HK-2 (cell line): ENCODE measurements around the gene TMEM184A.
"Not testable (repeated sequence)": the region's sequence is repeated elsewhere in the genome, so short reads cannot be mapped to it uniquely, and the experiment has no call there.

Experiments used
- DNase-seq: peaks from one replicate; pipeline ENCODE4 v3.0.0-alpha.2; 2018; ENCODE audit not compliant: unreplicated experiment

TMEM184A gene

DNA sequence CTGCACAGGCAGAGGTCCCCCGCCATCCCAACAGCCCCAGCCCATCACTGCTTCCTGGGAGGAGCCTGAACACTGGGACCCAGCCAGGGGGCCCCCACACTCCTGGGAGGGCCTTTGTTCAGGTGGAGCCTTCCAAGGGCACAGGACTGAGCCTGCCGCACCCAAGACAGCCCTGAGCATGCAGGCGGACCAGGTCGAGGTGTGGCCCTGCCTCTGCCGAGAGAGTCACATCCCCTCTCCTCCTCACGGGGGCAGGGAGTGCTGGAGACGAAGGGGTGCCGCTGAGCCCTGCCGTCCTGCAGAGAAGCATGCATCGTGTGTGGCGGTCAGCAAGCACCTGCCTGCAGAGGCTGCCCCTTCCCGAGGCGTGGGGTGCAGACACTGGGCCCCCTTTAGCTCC, 32.8 kb downstream of the TMEM184A start:
- no peak for DNase-seq

DNA sequence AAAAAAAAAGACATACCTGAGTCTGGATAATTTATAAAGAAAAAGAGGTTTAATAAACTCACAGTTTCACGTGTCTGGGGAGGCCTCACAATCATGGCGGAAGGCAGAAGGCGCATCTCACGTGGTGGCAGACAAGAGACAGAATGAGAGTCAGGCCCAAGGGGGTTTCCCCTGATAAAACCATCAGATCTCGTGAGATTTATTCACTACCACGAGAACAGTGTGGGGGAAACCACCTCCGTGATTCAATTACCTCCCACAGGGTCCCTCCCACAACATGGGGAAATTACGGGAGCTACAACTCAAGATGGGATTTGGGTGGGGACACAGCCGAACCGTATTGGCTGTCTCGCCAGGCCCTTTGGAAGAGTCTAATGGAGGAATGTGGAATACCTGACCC, 34.5 kb downstream of the TMEM184A start:
- no peak for DNase-seq

DNA sequence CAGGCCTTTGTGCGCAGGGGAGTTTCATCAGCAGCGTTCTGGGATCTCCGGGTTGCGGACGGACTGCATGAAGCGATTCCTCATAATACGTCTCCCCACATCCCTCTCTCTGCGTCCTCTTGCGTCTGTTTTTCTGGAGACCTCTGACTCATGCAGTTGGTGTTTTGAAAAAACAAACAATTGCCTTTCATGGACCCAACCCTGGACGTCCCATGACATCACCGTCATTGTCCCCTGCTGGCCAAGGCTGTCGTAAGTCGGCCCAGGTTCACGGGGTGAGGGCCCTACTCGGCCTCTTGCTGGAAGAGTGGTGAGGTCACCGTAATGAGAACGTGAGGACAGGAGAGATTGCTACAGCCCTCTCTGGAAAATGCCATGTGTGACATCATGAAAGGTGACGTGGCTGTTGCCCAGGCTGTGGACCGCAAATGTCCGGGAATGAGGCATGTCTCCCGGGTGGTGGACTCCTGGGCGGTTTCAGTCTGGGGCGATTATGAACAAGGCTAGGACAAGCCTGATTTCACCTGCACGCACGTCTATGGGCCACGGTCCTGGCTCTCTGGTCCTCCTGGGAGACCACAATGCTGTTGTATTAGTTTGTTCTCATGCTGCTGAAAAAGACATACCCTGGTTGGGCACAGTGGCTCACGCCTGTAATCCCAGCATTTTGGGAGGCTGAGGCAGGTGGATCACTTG, 35.3 kb downstream of the TMEM184A start:
- peak; percentile 68 for DNase-seq

DNA sequence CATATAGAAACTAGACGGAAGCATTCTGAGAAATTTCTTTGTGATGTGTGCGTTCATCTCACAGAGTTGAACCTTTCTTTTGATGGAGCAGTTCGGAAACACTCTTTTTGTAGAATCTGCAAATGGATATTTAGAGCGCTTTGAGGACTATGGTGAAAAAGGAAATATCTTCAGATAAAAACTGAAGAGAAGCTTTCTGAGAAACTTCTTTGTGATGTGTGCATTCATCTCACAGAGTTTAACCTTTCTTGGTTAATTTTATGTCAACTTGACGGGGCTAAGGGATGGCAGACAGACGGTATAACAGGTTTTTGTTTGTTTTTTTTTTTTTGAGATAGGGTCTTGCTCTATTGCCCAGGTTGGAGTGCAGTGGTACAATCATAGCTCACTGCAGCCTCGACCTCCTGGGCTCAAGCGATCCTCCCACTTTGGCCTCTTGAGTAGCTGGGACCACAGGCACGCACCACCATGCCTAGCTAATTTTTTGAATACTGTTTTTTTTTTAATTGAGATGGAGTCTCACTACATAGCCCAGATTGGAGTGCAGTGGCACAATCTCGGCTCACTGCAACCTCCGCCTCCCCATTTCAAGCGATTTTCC, 36.6 kb downstream of the TMEM184A start:
- DNase-seq: not testable (repeated sequence)

DNA sequence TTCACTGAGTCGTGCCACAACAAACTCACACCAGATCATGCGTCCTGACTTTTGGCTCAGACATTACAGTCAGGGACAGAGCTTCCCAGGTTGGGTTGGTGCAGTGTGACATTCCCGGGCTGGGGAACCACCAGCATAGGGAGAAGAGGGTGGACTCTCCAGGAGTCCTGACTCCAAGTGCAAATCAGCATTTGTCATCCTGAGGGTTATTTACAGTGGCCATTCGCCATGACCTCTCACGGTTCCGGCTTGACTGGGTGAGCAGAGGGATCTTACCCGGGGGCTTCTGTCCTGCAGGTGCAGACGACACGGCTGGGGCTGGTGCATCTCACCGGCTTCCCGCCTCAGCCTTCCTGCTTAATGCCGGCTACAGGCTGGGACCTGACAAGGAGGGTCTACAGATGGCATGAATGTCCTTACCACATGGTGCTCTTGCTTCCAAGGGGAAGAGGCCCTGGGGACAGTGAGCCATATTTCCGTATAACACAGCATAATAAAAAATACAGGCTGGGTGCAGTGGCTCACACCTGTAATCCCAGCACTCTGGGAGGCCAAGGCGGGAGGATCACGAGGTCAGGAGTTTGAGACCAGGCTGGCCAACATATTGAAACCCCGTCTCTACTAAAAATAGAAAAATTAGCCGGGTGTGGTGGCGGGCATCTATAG, 39.3 kb downstream of the TMEM184A start:
- DNase-seq: no peak

DNA sequence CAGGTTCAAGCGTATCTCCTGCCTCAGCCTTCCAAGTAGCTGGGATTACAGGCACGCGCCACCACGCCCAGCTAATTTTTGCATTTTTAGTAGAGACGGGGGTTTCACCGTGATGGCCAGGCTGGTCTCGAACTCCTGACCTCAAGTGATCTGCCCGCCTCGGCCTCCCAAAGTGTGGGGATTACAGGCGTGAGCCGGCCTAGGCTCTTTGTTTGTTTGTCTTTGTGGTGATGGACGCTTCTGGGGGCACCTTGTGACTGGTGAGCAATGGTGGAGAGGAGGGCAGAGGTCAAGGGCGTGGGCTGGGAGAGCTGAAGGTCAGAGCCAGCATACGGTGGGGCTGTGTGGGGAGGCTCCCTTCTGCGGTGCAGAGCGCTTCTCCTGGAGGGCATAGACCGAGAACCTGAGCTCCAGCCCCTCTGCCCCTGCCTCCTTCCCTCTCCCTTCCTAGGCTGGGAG, 40.5 kb downstream of the TMEM184A start:
- DNase-seq: not testable (repeated sequence)

DNA sequence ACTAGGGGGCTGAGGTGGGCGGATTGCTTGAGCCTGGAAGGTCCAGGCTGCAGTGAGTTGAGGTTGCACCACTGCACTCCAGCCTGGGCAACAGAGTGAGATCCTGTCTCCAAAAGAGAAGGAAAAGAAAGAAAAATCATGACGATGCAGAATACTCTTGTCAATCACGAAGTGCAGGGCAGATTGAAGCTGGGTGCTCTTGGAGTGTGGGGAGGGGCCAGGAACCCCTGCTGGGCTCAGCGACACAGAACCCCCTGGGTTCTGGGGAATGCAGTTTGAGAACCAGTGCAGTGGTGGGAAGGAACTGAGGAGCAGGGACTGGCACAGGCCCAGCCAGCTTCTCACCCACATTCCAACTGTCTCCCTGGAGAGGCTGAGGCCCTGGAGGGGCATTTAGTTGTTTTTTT, 41.0 kb downstream of the TMEM184A start:
- no peak for DNase-seq

DNA sequence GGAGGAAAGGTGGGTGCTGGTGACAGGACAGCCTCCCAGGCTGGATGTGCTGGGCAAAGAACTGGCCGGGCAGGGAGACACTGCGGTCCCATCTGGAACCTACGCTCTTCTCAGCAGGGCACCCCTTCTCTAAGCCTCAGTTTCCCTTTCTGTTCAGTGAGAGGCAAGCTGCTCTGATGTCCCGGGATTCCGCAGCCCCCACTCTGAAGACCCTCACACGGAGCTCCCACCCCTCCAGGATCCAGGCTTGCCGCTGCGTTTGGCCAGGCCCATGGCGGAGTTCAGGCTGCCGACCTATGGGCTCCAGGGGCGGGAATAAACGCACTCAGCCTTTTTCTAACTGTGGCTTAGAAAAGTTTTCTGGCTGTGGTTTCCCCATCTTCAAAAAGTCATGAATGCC, 41.6 kb downstream of the TMEM184A start:
- no peak for DNase-seq

DNA sequence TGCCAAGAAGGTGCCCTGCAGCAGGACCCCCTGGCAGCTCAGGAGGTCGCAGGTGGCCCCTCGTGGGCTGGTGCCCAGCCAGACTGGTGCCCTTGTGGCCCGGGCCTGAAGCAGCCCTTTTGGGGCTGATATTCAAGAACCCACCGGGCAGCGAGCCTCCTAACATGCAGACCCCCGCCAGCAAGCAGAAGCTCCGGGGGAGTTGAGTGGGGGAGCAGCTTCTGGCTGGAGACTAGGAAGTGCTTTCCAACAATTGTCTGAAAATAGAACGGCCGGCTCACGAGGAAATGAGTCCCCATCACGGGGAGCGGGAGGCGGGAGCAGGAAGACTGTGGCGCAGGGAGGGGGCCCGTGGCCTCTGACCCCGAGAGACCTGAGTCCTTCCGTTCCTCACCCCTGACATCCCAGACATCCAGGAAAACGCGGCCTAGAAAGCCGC, 42.3 kb downstream of the TMEM184A start:
- no peak for DNase-seq

DNA sequence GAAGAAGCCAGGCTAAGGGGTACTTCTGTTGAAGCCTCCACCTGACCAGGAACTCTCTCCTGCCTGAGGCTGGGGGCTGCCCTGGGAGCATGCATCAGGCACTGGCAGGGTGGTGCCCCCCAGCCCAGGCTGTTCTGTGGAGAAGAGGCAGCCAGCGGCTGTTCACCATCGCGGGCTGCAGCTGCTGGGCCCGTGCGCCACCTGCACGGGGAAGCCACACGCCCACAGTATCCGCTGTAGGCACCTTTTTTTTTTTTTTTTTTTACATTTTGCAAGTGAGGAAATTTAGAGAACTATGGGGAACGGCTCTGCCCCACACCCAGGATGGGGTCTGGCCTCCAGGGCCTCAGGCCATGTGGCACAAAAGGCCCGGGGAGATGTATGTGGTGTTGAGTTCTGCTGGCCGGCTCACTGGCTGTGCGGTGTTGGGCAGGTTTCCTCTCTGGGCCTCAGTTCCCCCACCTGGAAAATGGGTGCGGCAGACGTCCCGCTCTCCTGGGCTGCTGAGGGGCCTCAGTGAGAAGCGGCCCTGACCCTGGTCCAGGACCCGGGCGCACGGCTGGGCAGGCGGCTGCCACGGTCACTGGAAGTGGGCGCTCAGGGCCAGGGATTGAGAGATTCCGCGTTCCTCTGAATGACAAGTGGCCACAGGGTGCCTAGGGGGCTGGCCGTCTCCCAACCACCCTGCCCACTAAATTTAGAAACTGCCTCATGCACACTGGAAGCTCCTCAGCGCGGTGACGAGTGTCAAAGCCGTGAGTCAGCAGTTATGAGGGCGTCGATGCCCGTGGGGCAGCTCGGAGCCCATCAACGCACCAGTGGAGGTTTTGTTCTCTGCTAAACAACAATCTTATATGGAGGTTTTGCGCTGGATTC, 43.0 kb downstream of the TMEM184A start:
- peak; percentile 87 for DNase-seq

DNA sequence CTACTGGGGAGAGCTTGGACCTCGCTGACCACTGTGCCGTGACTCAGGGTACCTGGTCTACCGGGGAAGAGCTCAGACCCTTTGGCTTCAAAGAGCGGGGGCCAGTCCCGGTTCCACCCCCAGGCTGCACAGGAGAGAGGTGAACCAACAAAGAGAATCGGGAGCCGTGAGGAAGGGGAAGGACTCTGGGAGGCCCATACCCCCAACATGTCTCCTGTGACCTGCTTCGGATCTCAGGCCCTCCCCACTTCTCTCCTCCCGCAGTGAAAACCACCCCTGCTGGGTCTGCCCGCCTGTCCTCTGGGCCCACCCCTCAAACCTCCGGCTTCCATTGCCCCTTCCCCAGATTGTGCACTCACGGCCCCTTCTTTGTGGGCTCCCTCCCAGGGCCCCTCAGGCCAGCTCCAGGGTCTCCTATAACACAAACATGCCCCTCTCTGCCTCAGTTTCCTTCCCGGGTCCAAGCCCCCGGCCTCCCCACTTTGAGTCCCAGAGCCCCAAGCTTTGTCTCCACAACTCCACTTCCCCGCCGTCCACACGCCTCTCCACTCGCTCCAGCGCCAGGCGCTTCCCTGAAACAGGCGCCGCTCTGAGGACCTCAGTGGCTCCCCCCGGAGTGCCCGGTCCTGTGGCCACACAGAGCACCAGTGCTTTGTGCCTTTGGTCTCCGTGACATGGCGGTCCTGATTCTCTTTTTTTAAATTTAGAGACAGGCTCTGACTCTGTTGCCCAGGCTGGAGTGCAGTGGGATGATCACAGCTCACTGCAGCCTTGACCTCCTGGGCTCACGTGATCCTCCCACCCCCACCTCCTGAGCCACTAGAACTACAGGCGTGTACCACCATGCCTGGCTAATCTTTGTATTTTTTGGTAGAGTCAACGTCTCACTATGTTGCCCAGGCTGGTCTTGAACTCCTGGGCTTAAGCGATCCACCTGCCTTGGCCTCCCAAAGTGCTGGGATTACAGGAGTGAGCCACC, 44.3 kb downstream of the TMEM184A start:
- no peak for DNase-seq

DNA sequence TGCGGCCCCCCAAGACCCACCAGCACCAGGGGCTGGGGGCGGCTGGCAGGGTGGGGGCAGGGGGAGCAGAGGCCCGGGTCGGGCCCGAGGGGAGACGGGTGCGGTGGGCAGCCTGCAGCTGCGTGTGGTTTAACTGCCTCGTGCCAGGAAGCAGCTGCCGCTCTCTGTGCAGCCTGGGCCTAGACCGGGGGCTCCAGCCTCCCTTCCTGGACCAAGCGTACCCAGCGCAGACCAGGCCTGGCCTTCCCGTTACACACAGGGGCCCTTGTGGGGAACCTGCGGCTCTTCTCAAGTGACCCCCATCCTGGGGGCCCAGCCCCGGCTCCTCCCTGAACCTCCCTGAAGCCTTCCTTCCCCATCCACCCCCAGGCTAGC, 45.2 kb downstream of the TMEM184A start:
- DNase-seq: no peak

DNA sequence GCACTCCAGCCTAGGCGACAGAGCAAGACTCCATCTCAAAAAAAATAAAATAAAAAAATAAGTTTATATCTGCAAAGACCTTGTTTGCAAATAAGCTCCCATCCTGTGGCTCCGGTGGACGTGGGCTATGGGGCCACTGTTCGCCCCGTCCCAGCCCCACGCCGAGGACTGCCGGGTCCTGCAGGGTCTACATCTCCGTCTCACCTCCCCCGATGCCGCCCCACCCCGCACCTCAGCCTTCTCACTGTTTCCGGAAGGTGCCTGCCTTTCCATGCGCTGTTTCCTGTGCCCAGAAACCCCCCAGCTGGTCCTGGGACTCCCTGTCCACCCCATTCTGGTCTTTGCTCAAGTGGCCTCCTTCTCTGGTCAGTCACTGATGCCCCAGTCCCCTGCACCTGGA, 46.8 kb downstream of the TMEM184A start:
- no peak for DNase-seq

DNA sequence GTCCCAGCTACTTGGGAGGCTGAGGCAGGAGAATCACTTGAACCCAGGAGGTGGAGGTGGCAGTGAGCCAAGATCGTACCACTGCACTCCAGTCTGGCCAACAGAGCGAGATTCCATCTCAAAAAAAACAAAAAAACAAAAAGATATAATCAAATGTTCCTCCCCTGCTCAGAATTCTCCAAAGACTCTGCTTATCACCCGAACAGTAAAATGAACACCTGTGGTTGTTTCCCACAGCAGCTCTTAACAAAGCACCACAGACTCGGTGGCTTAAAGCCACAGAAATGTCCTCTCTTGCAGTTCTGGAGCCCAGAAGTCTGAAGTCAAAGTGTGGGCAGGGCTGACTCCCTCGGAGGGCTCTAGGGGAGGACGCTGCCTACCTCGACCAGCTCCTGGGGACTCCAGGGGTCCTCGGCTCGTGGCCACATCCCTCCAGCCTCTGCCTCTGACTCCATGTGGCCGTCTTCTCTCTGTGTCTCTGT, 47.7 kb downstream of the TMEM184A start:
- no peak for DNase-seq

DNA sequence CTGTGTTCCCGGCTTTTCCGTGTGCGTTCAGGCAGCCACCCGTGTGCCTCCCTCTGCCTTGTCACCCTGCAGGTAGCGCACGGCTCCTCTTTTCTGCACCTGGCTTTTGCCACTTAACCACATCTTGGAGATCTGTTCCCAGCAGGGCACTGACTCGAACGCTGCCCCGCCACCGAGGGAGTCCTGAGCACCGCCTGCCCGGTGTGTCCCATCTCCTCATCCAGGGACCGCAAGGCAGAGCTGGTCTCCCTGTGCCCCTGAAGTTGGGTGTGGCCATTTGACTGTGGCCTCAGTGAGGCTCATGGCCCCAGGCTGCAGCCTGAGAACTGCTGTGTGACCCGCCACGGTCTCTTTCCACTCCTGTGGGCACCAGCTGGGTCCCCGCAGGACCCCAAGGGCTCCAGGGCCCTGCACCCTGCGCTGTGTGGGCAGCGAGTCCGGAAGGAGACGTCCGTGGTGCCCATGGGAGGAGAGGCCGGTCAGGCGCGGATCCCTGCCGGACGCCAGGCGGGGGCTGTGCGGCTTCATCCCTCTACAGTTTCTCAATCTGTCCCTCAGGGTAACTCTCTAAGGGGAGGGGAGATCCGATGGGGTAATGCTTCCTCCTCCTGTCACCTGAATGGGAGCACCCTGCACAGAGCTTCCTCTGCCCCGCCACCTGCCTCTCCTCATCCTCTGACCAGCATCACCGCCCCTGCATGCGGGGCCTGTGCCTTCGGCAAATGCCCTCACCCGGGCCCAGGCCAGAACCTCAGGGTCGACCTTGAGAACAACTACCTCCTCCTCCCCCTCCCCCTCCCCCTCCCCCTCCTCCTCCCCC, 50.1 kb downstream of the TMEM184A start:
- DNase-seq: no peak

DNA sequence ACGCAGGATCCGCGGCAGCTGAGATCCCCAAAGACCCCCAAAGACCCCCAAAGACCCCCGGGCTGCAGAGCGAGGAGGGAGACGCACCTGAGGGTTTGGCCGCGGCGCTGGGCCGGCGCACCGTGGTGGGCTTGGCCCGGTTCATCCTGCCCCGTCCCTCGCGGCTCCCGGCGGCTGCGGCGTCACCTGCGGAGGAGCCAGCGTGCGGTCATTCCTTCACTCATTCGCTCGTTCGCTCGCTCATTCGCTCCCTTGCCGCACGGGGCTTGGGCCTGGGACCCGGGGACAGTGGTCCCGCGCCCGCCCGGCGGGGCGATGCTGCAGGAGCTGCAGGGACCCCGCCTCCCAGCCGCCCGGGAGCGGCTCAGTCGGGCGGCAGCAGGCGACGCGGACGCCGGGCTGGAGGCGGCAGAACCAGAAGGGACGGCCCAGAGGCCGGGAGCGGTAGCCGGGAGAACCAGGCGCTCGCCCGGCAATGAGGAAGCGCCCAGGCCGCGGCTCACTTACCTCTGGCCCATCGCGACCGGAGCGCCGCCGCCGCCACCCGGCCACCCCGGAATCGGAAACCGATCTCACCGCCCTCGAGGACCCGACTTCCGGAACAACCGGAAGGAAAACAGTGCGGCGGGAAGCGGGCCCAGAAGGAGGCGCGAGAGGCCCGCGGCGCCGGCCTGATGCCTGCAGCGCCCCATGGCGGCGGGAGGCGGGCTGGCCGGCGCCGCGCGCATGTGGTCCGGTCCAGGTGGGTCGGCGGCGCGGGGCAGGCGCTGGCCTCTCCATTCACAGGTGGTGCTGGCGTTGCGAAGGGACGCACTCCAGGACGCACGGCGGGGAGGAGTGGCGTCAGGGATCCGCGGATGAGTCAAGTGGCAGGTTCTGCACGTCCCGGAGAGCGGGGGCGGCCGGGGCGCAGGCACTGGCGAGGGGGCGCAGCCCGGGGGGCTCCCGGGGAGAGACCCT, 51.9 kb downstream of the TMEM184A start, which contains the start of gene INTS1:
Gene INTS1, minus strand, starts transcription at position 574 of the 960 bp plus-strand sequence. Its CDS starts 429 bp downstream, at position 145.
- peak; percentile 94 for DNase-seq

DNA sequence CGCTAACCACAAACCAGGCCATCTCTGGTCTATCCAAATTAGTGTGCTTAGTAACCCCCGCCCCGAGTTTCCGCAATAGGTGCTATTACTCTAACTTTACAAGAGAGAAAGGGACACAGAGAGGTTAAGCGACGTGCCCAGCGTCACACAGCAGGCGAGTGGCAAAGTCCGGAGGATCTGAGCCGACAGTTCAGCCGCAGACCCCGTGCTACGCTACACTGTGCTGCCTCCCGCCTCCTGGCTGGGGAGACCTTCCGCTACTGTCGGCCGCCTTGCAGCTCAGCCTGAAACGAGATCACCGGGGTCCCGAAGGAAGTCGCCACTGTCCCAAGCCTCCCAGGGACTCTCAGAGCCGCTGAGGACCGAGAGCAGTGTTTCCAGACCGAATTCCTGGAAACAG, 52.6 kb downstream of the TMEM184A start:
- no peak for DNase-seq

DNA sequence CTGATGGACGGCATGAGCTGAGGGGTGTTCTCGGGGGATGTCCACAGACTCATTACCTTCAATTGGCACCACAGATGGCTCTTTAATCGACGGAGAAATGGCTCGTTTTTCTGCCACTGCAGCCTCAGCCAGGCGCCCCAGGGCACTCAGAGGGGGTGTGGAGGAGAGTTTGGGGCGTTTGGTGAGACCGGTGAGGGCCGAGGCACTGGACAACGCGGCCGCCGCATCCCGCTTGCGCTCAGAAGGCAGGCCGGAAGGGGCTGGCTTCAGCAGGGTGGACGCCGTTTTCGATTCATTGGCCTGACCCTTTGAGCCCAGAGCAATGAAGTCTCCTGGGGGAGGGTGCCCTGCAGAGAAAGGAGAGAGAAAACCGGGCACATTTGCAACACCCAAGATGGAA, 53.2 kb downstream of the TMEM184A start:
- DNase-seq: no peak
